HepG2 (cell line): Measurements from ENCODE around the gene TIPRL. TPM values are rescaled to one million over a fixed set of nuclear protein-coding genes. Genes with fewer than 3 reads are reported as not detected.

Experiments
- ATF5 ChIP-seq: sonication (generic); formaldehyde crosslinking; IDR thresholded peaks from 2 replicates; pipeline ENCODE4 v1.4.0; 2020; ENCODE audit warnings: mild to moderate bottlenecking, low read depth, missing genetic modification reagents
- BRD4 ChIP-seq: sonication (generic); formaldehyde crosslinking; IDR thresholded peaks from 2 replicates; pipeline ENCODE4 v1.4.0; 2020; ENCODE audit warnings: missing genetic modification reagents
- CCAR2 ChIP-seq: fragments of 200-400 bp; formaldehyde crosslinking; optimal IDR thresholded peaks from 2 replicates; pipeline ENCODE3; 2018; ENCODE audit warnings: low read depth, mild to moderate bottlenecking, low read length, moderate library complexity
- FOXK2 ChIP-seq: fragments of 450-650 bp; IDR thresholded peaks from 2 replicates; pipeline ENCODE4 v1.6.1; 2016
- GATAD1 ChIP-seq: IDR thresholded peaks from 2 replicates; pipeline ENCODE4 v1.6.1; 2016; ENCODE audit warnings: missing genetic modification reagents, missing compliant biosample characterization
- KDM3A ChIP-seq: IDR thresholded peaks from 2 replicates; pipeline ENCODE4 v1.6.1; 2018; ENCODE audit warnings: low read depth, missing compliant biosample characterization
- MAX ChIP-seq: IDR thresholded peaks from 2 replicates; pipeline ENCODE4 v1.6.1; 2012; ENCODE audit warnings: inconsistent platforms
- MAZ ChIP-seq, 2 experiments: sonication (generic) in 1 of 2; formaldehyde crosslinking in 1 of 2; IDR thresholded peaks; 2 replicates each; pipeline versions ENCODE4 v1.5.0 to v1.6.1; 2012 to 2020; ENCODE audit warnings: low read depth in 2 of 2, mild to moderate bottlenecking in 2 of 2, borderline replicate concordance in 1 of 2, improper control_type of control experiment in 1 of 2, low read length in 1 of 2, missing genetic modification reagents in 1 of 2, moderate library complexity in 1 of 2
- MBNL3 ChIP-seq: fragments of 250-450 bp; sonication (Bioruptor Pico); conservative IDR thresholded peaks from 2 replicates; pipeline ENCODE4 v1.8.0; 2022; ENCODE audit warnings: mild to moderate bottlenecking, inconsistent platforms
- MEF2D ChIP-seq: sonication (generic); formaldehyde crosslinking; IDR thresholded peaks from 2 replicates; pipeline ENCODE4 v1.5.1; 2020; ENCODE audit warnings: mild to moderate bottlenecking, missing genetic modification reagents
- MTA1 ChIP-seq: sonication (generic); formaldehyde crosslinking; IDR thresholded peaks from 2 replicates; pipeline ENCODE4 v1.4.0; 2020; ENCODE audit warnings: missing genetic modification reagents, mild to moderate bottlenecking, borderline replicate concordance
- MXI1 ChIP-seq: IDR thresholded peaks from 3 replicates; pipeline ENCODE4 v1.6.1; 2012; ENCODE audit warnings: low read depth, low read length, inconsistent platforms, borderline replicate concordance
- NR1H2 ChIP-seq: sonication (generic); formaldehyde crosslinking; IDR thresholded peaks from 2 replicates; pipeline ENCODE4 v1.8.1; 2022; ENCODE audit warnings: low read depth, missing genetic modification reagents, borderline replicate concordance
- NR3C1 ChIP-seq: sonication (generic); formaldehyde crosslinking; IDR thresholded peaks from 2 replicates; pipeline ENCODE4 v1.4.0; 2020; ENCODE audit warnings: missing genetic modification reagents
- PBX3 ChIP-seq: sonication (generic); formaldehyde crosslinking; IDR thresholded peaks from 2 replicates; pipeline ENCODE4 v1.8.1; 2023; ENCODE audit warnings: missing genetic modification reagents, inconsistent platforms, borderline replicate concordance
- POGZ ChIP-seq: sonication (generic); formaldehyde crosslinking; IDR thresholded peaks from 2 replicates; pipeline ENCODE4 v1.4.0; 2020; ENCODE audit warnings: mild to moderate bottlenecking, missing genetic modification reagents
- RXRB ChIP-seq: IDR thresholded peaks from 2 replicates; pipeline ENCODE4 v1.6.1; 2016; ENCODE audit warnings: borderline replicate concordance, missing genetic modification reagents, missing compliant biosample characterization
- SETDB1 ChIP-seq: sonication (generic); formaldehyde crosslinking; IDR thresholded peaks from 2 replicates; pipeline ENCODE4 v1.5.1; 2020; ENCODE audit warnings: missing genetic modification reagents, mild to moderate bottlenecking, borderline replicate concordance
- THYN1 ChIP-seq: sonication (generic); formaldehyde crosslinking; IDR thresholded peaks from 2 replicates; pipeline ENCODE4 v1.8.1; 2023; ENCODE audit warnings: low read depth, mild to moderate bottlenecking, moderate library complexity, missing genetic modification reagents, borderline replicate concordance
- XRCC5 ChIP-seq: fragments of 200-400 bp; formaldehyde crosslinking; optimal IDR thresholded peaks from 2 replicates; pipeline ENCODE3; 2017; ENCODE audit warnings: mild to moderate bottlenecking, low read length
- ZFYVE20 ChIP-seq: sonication (generic); formaldehyde crosslinking; IDR thresholded peaks from 2 replicates; pipeline ENCODE4 v1.8.0; 2023; ENCODE audit warnings: low read depth, mild to moderate bottlenecking, moderate library complexity, missing genetic modification reagents, borderline replicate concordance
- ZNF138 ChIP-seq: sonication (generic); formaldehyde crosslinking; IDR thresholded peaks from 2 replicates; pipeline ENCODE4 v1.5.0; 2020; ENCODE audit warnings: mild to moderate bottlenecking, low read depth, missing genetic modification reagents
- ZNF180 ChIP-seq: sonication (generic); formaldehyde crosslinking; IDR thresholded peaks from 2 replicates; pipeline ENCODE4 v1.4.0; 2020; ENCODE audit warnings: low read depth, missing genetic modification reagents, borderline replicate concordance
- ZNF225 ChIP-seq: sonication (generic); formaldehyde crosslinking; IDR thresholded peaks from 2 replicates; pipeline ENCODE4 v1.4.0; 2020; ENCODE audit warnings: mild to moderate bottlenecking, missing genetic modification reagents
- ZNF296 ChIP-seq: sonication (generic); formaldehyde crosslinking; conservative IDR thresholded peaks from 2 replicates; pipeline ENCODE4 v1.5.0; 2020; ENCODE audit warnings: mild to moderate bottlenecking, missing genetic modification reagents
- ZNF670 ChIP-seq: sonication (generic); formaldehyde crosslinking; IDR thresholded peaks from 2 replicates; pipeline ENCODE4 v1.8.0; 2022; ENCODE audit warnings: mild to moderate bottlenecking, missing genetic modification reagents, borderline replicate concordance
- ZSCAN12 ChIP-seq: sonication (generic); formaldehyde crosslinking; IDR thresholded peaks from 2 replicates; pipeline ENCODE4 v1.9.0; 2021; ENCODE audit warnings: mild to moderate bottlenecking, missing genetic modification reagents
- ZSCAN25 ChIP-seq: sonication (generic); formaldehyde crosslinking; IDR thresholded peaks from 2 replicates; pipeline ENCODE4 v1.8.0; 2022; ENCODE audit warnings: mild to moderate bottlenecking, missing genetic modification reagents
- ZSCAN30 ChIP-seq: sonication (generic); formaldehyde crosslinking; IDR thresholded peaks from 2 replicates; pipeline ENCODE4 v1.5.0; 2020; ENCODE audit warnings: mild to moderate bottlenecking, missing genetic modification reagents
- polyA plus RNA-seq, 8 experiments: library from polyadenylated mRNA; depleted of rRNA in 3 of 8; stranded (reverse) in 7 of 8; unstranded in 1 of 8; fragments of >200 nt; fragmentation: Illumina TruSeq in 4 of 8; extraction: Trizol in 4 of 8; gene quantifications; 2 replicates each; pipeline versions ENCODE4 v1.2.1 to v1.2.3, GENCODE V29; 2011 to 2016; ENCODE audit warnings: low read depth in 4 of 8, missing spikeins in 1 of 8, mixed read lengths in 1 of 8; ENCODE audit not compliant: insufficient read depth in 1 of 8
- total RNA-seq, 5 experiments: library from RNA; depleted of rRNA; stranded (reverse); fragments of >200 nt; fragmentation: Illumina TruSeq; extraction: Trizol; gene quantifications; 2 replicates each; pipeline ENCODE4 v1.2.3, GENCODE V29; 2016; ENCODE audit warnings: low read depth in 1 of 5

Gene TIPRL
- total and polyA plus RNA-seq, 2 of the 13 experiments (the other 11 are each of a cell fraction or from before 2014, with no cell fraction given): 10.1 to 22.8 TPM

GRCh38 chr1:168225476-168226190 is 46.9 kb downstream of the TIPRL start, which contains the start of gene SFT2D2 (continued):
- TF ChIP-seq MTA1 (CRISPR knock-in tag) (no peak), FOXK2 (no peak), MBNL3 (CRISPR knock-in tag) (no peak), KDM3A (no peak), RXRB (0 out of 2 replicates have a peak, but pooled peaks have one; percentile 8), MAZ (IDR thresholded peaks at IDR 0.05; ENCODE audit: borderline replicate concordance, low read depth, low read length) (no peak), MAZ (CRISPR knock-in tag; IDR thresholded peaks at IDR 0.05; ENCODE audit: low read depth) (peak; percentile 85), NR3C1 (no peak), ZNF225 (CRISPR knock-in tag) (peak; percentile 74; the same call in 1 of the 2 replicates), CCAR2 (no peak), SETDB1 (CRISPR knock-in tag) (no peak), POGZ (CRISPR knock-in tag) (peak; percentile 60), ATF5 (CRISPR knock-in tag) (no peak), XRCC5 (no peak), ZNF180 (no peak), ZSCAN12 (CRISPR knock-in tag) (no peak), ZNF670 (CRISPR knock-in tag) (peak; percentile 63; the same call in 1 of the 2 replicates), PBX3 (CRISPR knock-in tag) (no peak), MXI1 (peak; percentile 63; the same call in 1 of the 3 replicates), THYN1 (CRISPR knock-in tag) (no peak), NR1H2 (no peak), ZNF138 (CRISPR knock-in tag) (no peak), ZSCAN25 (peak; percentile 55; the same call in 1 of the 2 replicates), ZNF296 (no peak), MAX (peak; percentile 98), ZSCAN30 (CRISPR knock-in tag) (no peak), MEF2D (CRISPR knock-in tag) (no peak), ZFYVE20 (CRISPR knock-in tag) (peak; percentile 83; the same call in 1 of the 2 replicates), GATAD1 (CRISPR knock-in tag) (peak; percentile 54), BRD4 (peak; percentile 34; the same call in 1 of the 2 replicates)
